Measurements from ENCODE around the gene CASP7. TPM values are rescaled to one million over a fixed set of nuclear protein-coding genes. Genes with fewer than 3 reads are reported as not detected.

Gene CASP7
- total RNA-seq, 4 donors from 2014 or later: 20.0 to 37.8 (median 29.6) TPM

GRCh38 chr10:113695691-113696090, 16.0 kb downstream of the CASP7 start:
- peaks cover 16% of the 10 kb centered on the region for H3K9me3 ChIP-seq
- 95% methylated on average over 1 of the region's 1 CpG for WGBS
- H3K4me3 ChIP-seq: no peak overlapping the region
- H3K36me3 ChIP-seq: peaks cover 38% of the 10 kb centered on the region
- no peaks in the 10 kb centered on the region for H3K27me3 ChIP-seq
- no peak for DNase-seq (ENCODE audit: low spot score in 2 of 2)
- H3K4me1 ChIP-seq: no peaks in the 10 kb centered on the region
- no peak for TF ChIP-seq EP300 (IDR thresholded peaks at IDR 0.05)
- TF ChIP-seq, protein P1, sequence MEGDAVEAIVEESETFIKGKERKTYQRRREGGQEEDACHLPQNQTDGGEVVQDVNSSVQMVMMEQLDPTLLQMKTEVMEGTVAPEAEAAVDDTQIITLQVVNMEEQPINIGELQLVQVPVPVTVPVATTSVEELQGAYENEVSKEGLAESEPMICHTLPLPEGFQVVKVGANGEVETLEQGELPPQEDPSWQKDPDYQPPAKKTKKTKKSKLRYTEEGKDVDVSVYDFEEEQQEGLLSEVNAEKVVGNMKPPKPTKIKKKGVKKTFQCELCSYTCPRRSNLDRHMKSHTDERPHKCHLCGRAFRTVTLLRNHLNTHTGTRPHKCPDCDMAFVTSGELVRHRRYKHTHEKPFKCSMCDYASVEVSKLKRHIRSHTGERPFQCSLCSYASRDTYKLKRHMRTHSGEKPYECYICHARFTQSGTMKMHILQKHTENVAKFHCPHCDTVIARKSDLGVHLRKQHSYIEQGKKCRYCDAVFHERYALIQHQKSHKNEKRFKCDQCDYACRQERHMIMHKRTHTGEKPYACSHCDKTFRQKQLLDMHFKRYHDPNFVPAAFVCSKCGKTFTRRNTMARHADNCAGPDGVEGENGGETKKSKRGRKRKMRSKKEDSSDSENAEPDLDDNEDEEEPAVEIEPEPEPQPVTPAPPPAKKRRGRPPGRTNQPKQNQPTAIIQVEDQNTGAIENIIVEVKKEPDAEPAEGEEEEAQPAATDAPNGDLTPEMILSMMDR (IDR thresholded peaks at IDR 0.05): no peak
- TF ChIP-seq POLR2AphosphoS5 (IDR thresholded peaks at IDR 0.05): no peak
- TF ChIP-seq POLR2A (IDR thresholded peaks at IDR 0.05): no peak
- no peak overlapping the region for H3K27ac ChIP-seq

- WGBS: 100% methylated on average over 3 of the region's 3 CpGs
- TF ChIP-seq POLR2AphosphoS5 (IDR thresholded peaks at IDR 0.05) (no peak), POLR2A (IDR thresholded peaks at IDR 0.05) (no peak), EP300 (IDR thresholded peaks at IDR 0.05) (no peak)
- TF ChIP-seq, protein P1 (IDR thresholded peaks at IDR 0.05): no peak
- Histone ChIP-seq H3K9me3 (peaks cover 16% of the 10 kb centered on the region), H3K36me3 (peaks cover 35% of the 10 kb centered on the region), H3K4me1 (no peaks in the 10 kb centered on the region), H3K27ac (no peak overlapping the region), H3K27me3 (no peaks in the 10 kb centered on the region), H3K4me3 (no peak overlapping the region)
- no peak for DNase-seq (ENCODE audit: low spot score in 2 of 2)
These were observed 17.9 kb downstream of the CASP7 start for GRCh38 chr10:113697595-113697994.

DNA sequence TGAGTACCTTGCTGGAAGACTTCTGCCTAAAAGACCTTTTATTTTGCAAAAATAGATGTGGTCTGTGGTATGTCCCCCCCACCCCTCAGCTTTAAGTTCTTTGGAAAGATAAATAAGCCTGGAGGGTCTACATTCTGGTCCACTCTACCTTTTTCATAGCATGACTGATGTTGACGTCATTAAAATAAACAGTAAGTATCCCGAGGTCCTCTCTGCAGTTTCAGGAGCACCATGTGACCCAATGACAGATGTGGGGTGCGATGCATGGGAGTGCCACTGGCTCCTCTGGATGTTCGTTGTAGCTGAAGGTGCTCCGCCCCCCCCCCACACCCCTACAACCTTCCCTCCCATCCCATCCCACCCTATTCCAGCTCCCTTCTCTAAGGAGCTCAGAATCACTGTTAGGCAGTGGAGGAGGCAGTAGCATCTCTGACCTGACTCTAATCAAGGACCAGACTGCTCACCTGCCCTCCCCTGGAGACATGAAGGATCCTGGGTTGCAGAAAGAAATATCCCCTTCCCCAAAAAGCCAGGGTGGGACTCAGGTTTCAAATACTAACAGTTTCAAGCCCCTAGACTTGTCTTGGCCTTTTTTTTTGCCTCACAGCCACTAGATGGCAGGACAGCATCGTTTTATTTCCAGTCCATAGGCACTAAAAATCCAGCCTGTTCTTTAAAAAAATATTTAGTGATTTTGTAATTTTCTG, 25.1 kb downstream of the CASP7 start:
- H3K27me3 ChIP-seq: no peaks in the 10 kb centered on the region
- no peak for DNase-seq (ENCODE audit: low spot score in 2 of 2)
- no peaks in the 10 kb centered on the region for H3K9me3 ChIP-seq
- peaks cover 6% of the 10 kb centered on the region for H3K4me1 ChIP-seq
- H3K36me3 ChIP-seq: peaks cover 12% of the 10 kb centered on the region
- no peak overlapping the region for H3K27ac ChIP-seq
- H3K4me3 ChIP-seq: no peak overlapping the region
- WGBS: 52% methylated on average over 6 of the region's 6 CpGs
- no peak for TF ChIP-seq POLR2A (IDR thresholded peaks at IDR 0.05)
- TF ChIP-seq POLR2AphosphoS5 (IDR thresholded peaks at IDR 0.05): no peak
- TF ChIP-seq, protein P1 (IDR thresholded peaks at IDR 0.05): peak; percentile 10 to 52
- no peak for TF ChIP-seq EP300 (IDR thresholded peaks at IDR 0.05)

GRCh38 chr10:113705344-113705652, 25.6 kb downstream of the CASP7 start:
- H3K4me1 ChIP-seq: peaks cover 6% of the 10 kb centered on the region
- TF ChIP-seq POLR2A (IDR thresholded peaks at IDR 0.05): no peak
- TF ChIP-seq, protein P1 (IDR thresholded peaks at IDR 0.05): no peak
- no peak for TF ChIP-seq EP300 (IDR thresholded peaks at IDR 0.05)
- no peak for TF ChIP-seq POLR2AphosphoS5 (IDR thresholded peaks at IDR 0.05)
- no peaks in the 10 kb centered on the region for H3K27me3 ChIP-seq
- H3K9me3 ChIP-seq: no peaks in the 10 kb centered on the region
- H3K27ac ChIP-seq: no peak overlapping the region
- DNase-seq (ENCODE audit: low spot score in 2 of 2): no peak
- H3K36me3 ChIP-seq: peaks cover 12% of the 10 kb centered on the region
- H3K4me3 ChIP-seq: no peak overlapping the region

GRCh38 chr10:113706623-113707022, 26.9 kb downstream of the CASP7 start:
- Histone ChIP-seq H3K27me3 (no peaks in the 10 kb centered on the region), H3K4me1 (peaks cover 6% of the 10 kb centered on the region), H3K4me3 (no peak overlapping the region), H3K9me3 (no peaks in the 10 kb centered on the region), H3K27ac (no peak overlapping the region), H3K36me3 (peaks cover 12% of the 10 kb centered on the region)
- TF ChIP-seq POLR2A (IDR thresholded peaks at IDR 0.05) (no peak), POLR2AphosphoS5 (IDR thresholded peaks at IDR 0.05) (no peak), EP300 (IDR thresholded peaks at IDR 0.05) (no peak)
- TF ChIP-seq, protein P1 (IDR thresholded peaks at IDR 0.05): no peak
- no peak for DNase-seq (ENCODE audit: low spot score in 2 of 2)
- WGBS: 67% methylated on average over 5 of the region's 5 CpGs
